ENCODE data around the gene HGS. TPM values are rescaled to one million over a fixed set of nuclear protein-coding genes. Genes with fewer than 3 reads are reported as not detected.
A peak's percentile ranks its signal among the peaks of the same experiment; 100 is the strongest.

HGS gene
- total and polyA plus RNA-seq, 2 of the 13 experiments (the other 11 are each of a cell fraction or from before 2014, with no cell fraction given), result 73.3 to 78.1 TPM

GRCh38 chr17:81636505-81637288 lies 47.1 kb upstream of the HGS start, which contains the start of the genes NPLOC4 and TSPAN10 (continued):
- TF ChIP-seq, protein P1, sequence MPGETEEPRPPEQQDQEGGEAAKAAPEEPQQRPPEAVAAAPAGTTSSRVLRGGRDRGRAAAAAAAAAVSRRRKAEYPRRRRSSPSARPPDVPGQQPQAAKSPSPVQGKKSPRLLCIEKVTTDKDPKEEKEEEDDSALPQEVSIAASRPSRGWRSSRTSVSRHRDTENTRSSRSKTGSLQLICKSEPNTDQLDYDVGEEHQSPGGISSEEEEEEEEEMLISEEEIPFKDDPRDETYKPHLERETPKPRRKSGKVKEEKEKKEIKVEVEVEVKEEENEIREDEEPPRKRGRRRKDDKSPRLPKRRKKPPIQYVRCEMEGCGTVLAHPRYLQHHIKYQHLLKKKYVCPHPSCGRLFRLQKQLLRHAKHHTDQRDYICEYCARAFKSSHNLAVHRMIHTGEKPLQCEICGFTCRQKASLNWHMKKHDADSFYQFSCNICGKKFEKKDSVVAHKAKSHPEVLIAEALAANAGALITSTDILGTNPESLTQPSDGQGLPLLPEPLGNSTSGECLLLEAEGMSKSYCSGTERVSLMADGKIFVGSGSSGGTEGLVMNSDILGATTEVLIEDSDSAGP (CRISPR knock-in tag; IDR thresholded peaks at IDR 0.05; ENCODE audit: borderline replicate concordance), result peak; percentile 71
- no peak for TF ChIP-seq SNAPC5 (CRISPR knock-in tag; IDR thresholded peaks at IDR 0.05; ENCODE audit: borderline replicate concordance)
- 0 out of 2 replicates have a peak, but pooled peaks have one; percentile 14 for TF ChIP-seq ZNF777 (CRISPR knock-in tag; IDR thresholded peaks at IDR 0.05)
- TF ChIP-seq SAP130 (CRISPR knock-in tag; IDR thresholded peaks at IDR 0.05; ENCODE audit: low read depth), result peak; percentile 95
- no peak; a peak in 1 of 4 replicates for TF ChIP-seq MAFK (conservative IDR thresholded peaks at IDR 0.05 in 1 of 2, IDR thresholded peaks at IDR 0.05 in 1 of 2; ENCODE audit: low read length in 2 of 2)
- TF ChIP-seq, protein P2, sequence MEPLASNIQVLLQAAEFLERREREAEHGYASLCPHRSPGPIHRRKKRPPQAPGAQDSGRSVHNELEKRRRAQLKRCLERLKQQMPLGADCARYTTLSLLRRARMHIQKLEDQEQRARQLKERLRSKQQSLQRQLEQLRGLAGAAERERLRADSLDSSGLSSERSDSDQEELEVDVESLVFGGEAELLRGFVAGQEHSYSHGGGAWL (CRISPR knock-in tag; IDR thresholded peaks at IDR 0.05), result peak; percentile 84; the same call in 1 of the 2 replicates
- TF ChIP-seq ZNF839 (CRISPR knock-in tag; IDR thresholded peaks at IDR 0.05; ENCODE audit: borderline replicate concordance), result no peak
- peak; percentile 95 for TF ChIP-seq PHF5A (CRISPR knock-in tag; IDR thresholded peaks at IDR 0.05; ENCODE audit: low read depth, unreplicated experiment)
- peak; percentile 73 for TF ChIP-seq TFE3 (CRISPR knock-in tag; IDR thresholded peaks at IDR 0.05)
- TF ChIP-seq, protein P3, sequence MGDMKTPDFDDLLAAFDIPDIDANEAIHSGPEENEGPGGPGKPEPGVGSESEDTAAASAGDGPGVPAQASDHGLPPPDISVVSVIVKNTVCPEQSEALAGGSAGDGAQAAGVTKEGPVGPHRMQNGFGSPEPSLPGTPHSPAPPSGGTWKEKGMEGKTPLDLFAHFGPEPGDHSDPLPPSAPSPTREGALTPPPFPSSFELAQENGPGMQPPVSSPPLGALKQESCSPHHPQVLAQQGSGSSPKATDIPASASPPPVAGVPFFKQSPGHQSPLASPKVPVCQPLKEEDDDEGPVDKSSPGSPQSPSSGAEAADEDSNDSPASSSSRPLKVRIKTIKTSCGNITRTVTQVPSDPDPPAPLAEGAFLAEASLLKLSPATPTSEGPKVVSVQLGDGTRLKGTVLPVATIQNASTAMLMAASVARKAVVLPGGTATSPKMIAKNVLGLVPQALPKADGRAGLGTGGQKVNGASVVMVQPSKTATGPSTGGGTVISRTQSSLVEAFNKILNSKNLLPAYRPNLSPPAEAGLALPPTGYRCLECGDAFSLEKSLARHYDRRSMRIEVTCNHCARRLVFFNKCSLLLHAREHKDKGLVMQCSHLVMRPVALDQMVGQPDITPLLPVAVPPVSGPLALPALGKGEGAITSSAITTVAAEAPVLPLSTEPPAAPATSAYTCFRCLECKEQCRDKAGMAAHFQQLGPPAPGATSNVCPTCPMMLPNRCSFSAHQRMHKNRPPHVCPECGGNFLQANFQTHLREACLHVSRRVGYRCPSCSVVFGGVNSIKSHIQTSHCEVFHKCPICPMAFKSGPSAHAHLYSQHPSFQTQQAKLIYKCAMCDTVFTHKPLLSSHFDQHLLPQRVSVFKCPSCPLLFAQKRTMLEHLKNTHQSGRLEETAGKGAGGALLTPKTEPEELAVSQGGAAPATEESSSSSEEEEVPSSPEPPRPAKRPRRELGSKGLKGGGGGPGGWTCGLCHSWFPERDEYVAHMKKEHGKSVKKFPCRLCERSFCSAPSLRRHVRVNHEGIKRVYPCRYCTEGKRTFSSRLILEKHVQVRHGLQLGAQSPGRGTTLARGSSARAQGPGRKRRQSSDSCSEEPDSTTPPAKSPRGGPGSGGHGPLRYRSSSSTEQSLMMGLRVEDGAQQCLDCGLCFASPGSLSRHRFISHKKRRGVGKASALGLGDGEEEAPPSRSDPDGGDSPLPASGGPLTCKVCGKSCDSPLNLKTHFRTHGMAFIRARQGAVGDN (CRISPR knock-in tag; IDR thresholded peaks at IDR 0.05), result peak; percentile 88
- TF ChIP-seq ZFP90 (CRISPR knock-in tag; IDR thresholded peaks at IDR 0.05; ENCODE audit: borderline replicate concordance), result peak; percentile 82
- TF ChIP-seq NR3C1 (CRISPR knock-in tag; IDR thresholded peaks at IDR 0.05), result no peak
- TF ChIP-seq ETV5 (CRISPR knock-in tag; IDR thresholded peaks at IDR 0.05; ENCODE audit: borderline replicate concordance), result peak; percentile 71; the same call in 1 of the 2 replicates
- TF ChIP-seq MXD4 (CRISPR knock-in tag; IDR thresholded peaks at IDR 0.05), result peak; percentile 50
- TF ChIP-seq IKZF5 (CRISPR knock-in tag; IDR thresholded peaks at IDR 0.05), result peak; percentile 97
- no peak for TF ChIP-seq SNAPC2 (CRISPR knock-in tag; IDR thresholded peaks at IDR 0.05)
- no peak for TF ChIP-seq KLF13 (CRISPR knock-in tag; IDR thresholded peaks at IDR 0.05)
- TF ChIP-seq ZSCAN29 (CRISPR knock-in tag; conservative IDR thresholded peaks at IDR 0.05), result no peak
- TF ChIP-seq ZNF335 (CRISPR knock-in tag; IDR thresholded peaks at IDR 0.05), result peak; percentile 71; the same call in 1 of the 2 replicates
- peak; percentile 73 for TF ChIP-seq JUND (CRISPR knock-in tag; IDR thresholded peaks at IDR 0.05)
